Measurements from ENCODE around the gene CASP2.

GRCh38 chr7:143279186-143280098 lies 8.7 kb upstream of the CASP2 start:
- TF ChIP-seq POLR2A (IDR thresholded peaks at IDR 0.05) = no peak
- TF ChIP-seq, protein P1, sequence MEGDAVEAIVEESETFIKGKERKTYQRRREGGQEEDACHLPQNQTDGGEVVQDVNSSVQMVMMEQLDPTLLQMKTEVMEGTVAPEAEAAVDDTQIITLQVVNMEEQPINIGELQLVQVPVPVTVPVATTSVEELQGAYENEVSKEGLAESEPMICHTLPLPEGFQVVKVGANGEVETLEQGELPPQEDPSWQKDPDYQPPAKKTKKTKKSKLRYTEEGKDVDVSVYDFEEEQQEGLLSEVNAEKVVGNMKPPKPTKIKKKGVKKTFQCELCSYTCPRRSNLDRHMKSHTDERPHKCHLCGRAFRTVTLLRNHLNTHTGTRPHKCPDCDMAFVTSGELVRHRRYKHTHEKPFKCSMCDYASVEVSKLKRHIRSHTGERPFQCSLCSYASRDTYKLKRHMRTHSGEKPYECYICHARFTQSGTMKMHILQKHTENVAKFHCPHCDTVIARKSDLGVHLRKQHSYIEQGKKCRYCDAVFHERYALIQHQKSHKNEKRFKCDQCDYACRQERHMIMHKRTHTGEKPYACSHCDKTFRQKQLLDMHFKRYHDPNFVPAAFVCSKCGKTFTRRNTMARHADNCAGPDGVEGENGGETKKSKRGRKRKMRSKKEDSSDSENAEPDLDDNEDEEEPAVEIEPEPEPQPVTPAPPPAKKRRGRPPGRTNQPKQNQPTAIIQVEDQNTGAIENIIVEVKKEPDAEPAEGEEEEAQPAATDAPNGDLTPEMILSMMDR (IDR thresholded peaks at IDR 0.05) = no peak

Measured in heart left ventricle (tissue), 13 donors.